Erythroblast (primary cell): ENCODE data around the gene TMEM244.

Experiments
- GATA1 ChIP-seq: IDR thresholded peaks from 2 replicates; pipeline ENCODE4 v1.6.1; 2011; ENCODE audit warnings: low read depth, mild to moderate bottlenecking, control low read depth, low read length, moderate library complexity
- POLR2A ChIP-seq: IDR thresholded peaks from 2 replicates; pipeline ENCODE4 v1.6.1; 2011; ENCODE audit warnings: mild to moderate bottlenecking, low read length

DNA sequence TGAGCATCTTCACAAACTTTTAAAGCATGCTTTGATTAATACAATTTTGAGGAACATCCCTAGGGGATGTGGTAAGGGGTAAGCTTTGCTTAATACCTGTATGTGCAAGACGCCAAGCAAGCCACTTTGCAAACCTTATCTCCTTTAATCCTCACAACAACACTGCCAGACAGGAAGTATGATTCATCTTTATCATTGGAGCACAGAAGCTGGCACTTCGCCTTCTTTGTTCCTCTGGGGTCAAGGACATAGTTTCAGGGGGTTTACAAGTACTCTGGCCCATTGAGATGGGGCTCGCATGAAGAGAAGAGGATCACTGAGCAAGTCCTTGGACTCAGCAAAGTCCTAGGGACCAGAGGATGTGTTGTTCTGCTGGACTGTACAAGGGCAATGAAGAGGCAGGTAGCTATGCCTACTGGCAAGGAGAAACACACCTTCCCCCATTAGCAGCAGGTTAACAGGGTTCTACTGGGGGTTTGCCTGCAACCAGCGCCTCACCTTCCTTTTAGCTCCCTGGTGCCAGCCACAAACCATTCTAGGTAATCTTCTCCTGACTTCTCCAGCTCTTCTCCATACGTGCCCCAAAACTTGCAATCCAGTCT, 8.8 kb downstream of the TMEM244 start:
- TF ChIP-seq POLR2A = no peak
- TF ChIP-seq GATA1 = no peak
